Breast epithelium (tissue), 4 donors: ENCODE measurements around the gene CHCHD6. TPM values are rescaled to one million over a fixed set of nuclear protein-coding genes. Genes with fewer than 3 reads are reported as not detected.

Experiments used
- DNase-seq, 2 donors: peaks; one replicate each; pipeline ENCODE4 v3.0.0-alpha.2; 2019; ENCODE audit warnings: low spot score in 2 of 2
- H3K27ac ChIP-seq, 2 donors: fragments of 200-600 bp; sonication (generic) in 1 of 2; one replicate each; pipeline ENCODE4 v1.5.1; 2016 to 2019; ENCODE audit warnings: mild to moderate bottlenecking in 1 of 2
- H3K27me3 ChIP-seq, 2 donors: fragments of 200-600 bp; sonication (generic) in 1 of 2; one replicate each; pipeline versions ENCODE4 v1.5.1 to v1.6.0; 2017 to 2019; ENCODE audit warnings: control low read depth in 1 of 2, mild to moderate bottlenecking in 1 of 2
- H3K36me3 ChIP-seq: fragments of 200-600 bp; one replicate; pipeline ENCODE4 v1.5.1; 2019
- H3K4me1 ChIP-seq, 2 donors: fragments of 200-600 bp; sonication (generic); one replicate each; pipeline ENCODE4 v1.5.1; 2016 to 2019; ENCODE audit warnings: control low read depth in 1 of 2
- H3K4me3 ChIP-seq, 3 donors: fragments of 200-600 bp; sonication (generic); 1 replicate in 2 of 3; 2 replicates in 1 of 3; pipeline ENCODE4 v1.5.1; 2016 to 2019; ENCODE audit warnings: mild to moderate bottlenecking in 3 of 3, moderate library complexity in 2 of 3
- H3K9me3 ChIP-seq, 2 donors: fragments of 200-600 bp; sonication (generic) in 1 of 2; one replicate each; pipeline ENCODE4 v1.5.1; 2016 to 2019; ENCODE audit warnings: control low read depth in 1 of 2
- CTCF ChIP-seq, 3 donors: fragments of 450-650 bp; IDR thresholded peaks; one replicate each; pipeline ENCODE4 v1.5.1; 2016 to 2017; ENCODE audit warnings: antibody characterized with exemption in 3 of 3, mild to moderate bottlenecking in 3 of 3, moderate library complexity in 3 of 3
- POLR2A ChIP-seq: fragments of 450-650 bp; IDR thresholded peaks from one replicate; pipeline ENCODE4 v1.6.1; 2016; ENCODE audit warnings: antibody characterized with exemption, mild to moderate bottlenecking, moderate library complexity
- POLR2AphosphoS5 ChIP-seq, 3 donors: sonication (generic); formaldehyde crosslinking; IDR thresholded peaks; one replicate each; pipeline ENCODE4 v1.6.1; 2017; ENCODE audit warnings: antibody characterized with exemption in 3 of 3
- intact Hi-C: fragments of 100-400 bp; cut with DNase I; formaldehyde crosslinking; loops from one replicate; pipeline ENCODE4 v1.15.1; 2023; ENCODE audit warnings: low total_unique reads
- total RNA-seq, 3 donors: library from RNA; depleted of rRNA; stranded (reverse); fragments of >200 nt; gene quantifications; one replicate each; pipeline ENCODE4 v1.1.0, GENCODE V29; 2016

Gene CHCHD6
- total RNA-seq, 3 donors from 2014 or later = 12.2 to 21.2 (median 19.3) TPM

- Histone ChIP-seq H3K27ac (no peak overlapping the region), H3K36me3 (no peaks in the 10 kb centered on the region), H3K4me3 (no peak overlapping the region), H3K27me3 (no peaks in the 10 kb centered on the region), H3K4me1 (no peaks in the 10 kb centered on the region), H3K9me3 (no peaks in the 10 kb centered on the region)
- DNase-seq = no peak
- intact Hi-C loops = no loop called here
- no peak for TF ChIP-seq POLR2AphosphoS5 (IDR thresholded peaks at IDR 0.05)
- TF ChIP-seq CTCF (IDR thresholded peaks at IDR 0.05) = no peak
- no peak for TF ChIP-seq POLR2A
Observed at GRCh38 chr3:126766653-126767052, 62.6 kb downstream of the CHCHD6 start.

- Histone ChIP-seq H3K9me3 (no peaks in the 10 kb centered on the region), H3K4me3 (no peak overlapping the region), H3K27ac (no peak overlapping the region), H3K27me3 (no peaks in the 10 kb centered on the region), H3K36me3 (no peaks in the 10 kb centered on the region), H3K4me1 (no peaks in the 10 kb centered on the region)
- intact Hi-C loops = no loop called here
- TF ChIP-seq CTCF (IDR thresholded peaks at IDR 0.05) (no peak), POLR2A (no peak), POLR2AphosphoS5 (IDR thresholded peaks at IDR 0.05) (no peak)
- no peak for DNase-seq
Observed at GRCh38 chr3:126768903-126769302, 64.9 kb downstream of the CHCHD6 start.

- no peak overlapping the region for H3K27ac ChIP-seq
- no peaks in the 10 kb centered on the region for H3K4me1 ChIP-seq
- no peaks in the 10 kb centered on the region for H3K27me3 ChIP-seq
- no peak for DNase-seq
- intact Hi-C loops = no loop called here
- no peaks in the 10 kb centered on the region for H3K36me3 ChIP-seq
- H3K9me3 ChIP-seq = no peaks in the 10 kb centered on the region
- TF ChIP-seq POLR2A (no peak), CTCF (IDR thresholded peaks at IDR 0.05) (no peak), POLR2AphosphoS5 (IDR thresholded peaks at IDR 0.05) (no peak)
- H3K4me3 ChIP-seq = no peak overlapping the region
Observed at GRCh38 chr3:126770096-126770495, 66.1 kb downstream of the CHCHD6 start.

GRCh38 chr3:126773167-126773566, 69.1 kb downstream of the CHCHD6 start:
- no peaks in the 10 kb centered on the region for H3K36me3 ChIP-seq
- TF ChIP-seq POLR2AphosphoS5 (IDR thresholded peaks at IDR 0.05) (no peak), CTCF (IDR thresholded peaks at IDR 0.05) (no peak), POLR2A (no peak)
- no peaks in the 10 kb centered on the region for H3K4me1 ChIP-seq
- H3K9me3 ChIP-seq = no peaks in the 10 kb centered on the region
- intact Hi-C loops = no loop called here
- no peak overlapping the region for H3K27ac ChIP-seq
- H3K27me3 ChIP-seq = no peaks in the 10 kb centered on the region
- H3K4me3 ChIP-seq = no peak overlapping the region
- no peak for DNase-seq

GRCh38 chr3:126773783-126774182, 69.7 kb downstream of the CHCHD6 start:
- H3K9me3 ChIP-seq = no peaks in the 10 kb centered on the region
- H3K4me1 ChIP-seq = no peaks in the 10 kb centered on the region
- no peak for DNase-seq
- no peak for TF ChIP-seq POLR2A
- TF ChIP-seq POLR2AphosphoS5 (IDR thresholded peaks at IDR 0.05) = no peak
- no peak for TF ChIP-seq CTCF (IDR thresholded peaks at IDR 0.05)
- H3K4me3 ChIP-seq = no peak overlapping the region
- no peak overlapping the region for H3K27ac ChIP-seq
- no peaks in the 10 kb centered on the region for H3K36me3 ChIP-seq
- H3K27me3 ChIP-seq = no peaks in the 10 kb centered on the region
- intact Hi-C loops = no loop called here
